Ishikawa (cell line): ENCODE measurements around the gene CDR2.

Source experiments
- CEBPB ChIP-seq: IDR thresholded peaks from 2 replicates; pipeline ENCODE4 v1.6.1; 2012
- EGR1 ChIP-seq: IDR thresholded peaks from 2 replicates; pipeline ENCODE4 v1.6.1; 2012
- RAD21 ChIP-seq: IDR thresholded peaks from 2 replicates; pipeline ENCODE4 v1.6.1; 2012; ENCODE audit warnings: low read depth
- YY1 ChIP-seq: IDR thresholded peaks from 2 replicates; pipeline ENCODE4 v1.6.1; 2012; ENCODE audit warnings: low read depth

DNA sequence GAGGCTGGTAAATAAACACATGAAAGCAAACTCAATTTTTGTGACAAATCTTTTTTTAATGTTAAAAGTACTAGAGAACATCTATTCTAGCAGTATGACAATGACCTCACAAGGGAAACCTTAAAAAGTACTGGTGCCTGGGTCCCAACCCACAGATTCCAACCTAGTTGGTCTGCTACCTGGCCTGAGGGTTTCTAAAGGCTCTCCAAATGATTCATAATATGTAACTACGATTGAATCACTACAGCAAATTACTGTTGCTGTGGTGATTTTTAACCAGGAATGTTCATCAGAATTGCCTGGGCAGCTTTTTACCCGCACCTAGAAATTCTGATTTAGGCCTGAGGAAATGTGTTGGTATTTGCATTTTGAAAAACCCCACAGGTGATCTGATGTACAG is 26.1 kb downstream of the CDR2 start:
- TF ChIP-seq RAD21 (no peak), EGR1 (no peak), CEBPB (no peak), YY1 (no peak)
